HG02852 (cell line): Measurements from ENCODE around the gene AMBRA1.

Source experiments
- ATAC-seq: cut with Tn5 transposase; IDR thresholded peaks from one replicate; pipeline ENCODE4 v1.9.1; 2021; ENCODE audit warnings: mild to moderate bottlenecking, moderate library complexity; ENCODE audit not compliant: unreplicated experiment

The AMBRA1 gene

DNA sequence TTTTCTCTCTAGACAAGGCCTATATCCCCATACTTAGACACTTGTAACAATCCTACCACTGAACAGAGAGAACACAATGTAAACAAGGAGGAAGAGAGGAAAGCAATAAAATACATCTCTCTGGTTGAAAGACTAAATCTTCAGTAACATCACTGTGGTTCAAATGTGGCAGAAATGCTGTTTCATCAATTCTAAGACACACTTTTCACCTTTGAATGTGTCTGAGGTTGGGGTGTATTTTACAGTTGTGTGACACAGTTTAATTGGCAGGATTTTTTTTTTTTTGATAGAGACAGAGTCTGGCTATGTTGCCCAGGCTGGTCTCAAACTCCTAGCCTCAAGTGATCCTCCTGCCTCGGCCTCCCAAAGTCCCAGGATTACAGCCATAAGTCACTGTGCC is 79.5 kb downstream of the AMBRA1 start:
- no peak for ATAC-seq

DNA sequence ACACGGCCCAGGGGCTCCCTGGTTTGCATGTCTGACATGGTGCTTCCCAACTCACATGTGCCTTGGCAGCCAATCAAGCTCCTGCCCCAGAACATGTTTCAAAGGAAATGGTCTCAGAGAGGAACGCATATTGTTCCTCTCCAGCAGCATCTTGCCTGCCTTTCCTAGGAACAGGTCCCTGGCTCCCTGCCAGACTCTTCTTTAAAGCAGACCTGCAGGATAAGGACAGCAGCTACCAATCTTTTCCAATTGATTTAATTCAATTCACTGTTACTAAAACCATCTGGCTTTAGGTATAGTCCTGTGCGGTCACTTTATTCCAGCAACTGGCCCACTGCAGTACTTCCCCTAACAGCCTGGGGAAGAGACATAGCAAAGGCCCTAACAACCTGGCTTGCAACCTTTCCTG is 79.9 kb downstream of the AMBRA1 start:
- no peak for ATAC-seq

DNA sequence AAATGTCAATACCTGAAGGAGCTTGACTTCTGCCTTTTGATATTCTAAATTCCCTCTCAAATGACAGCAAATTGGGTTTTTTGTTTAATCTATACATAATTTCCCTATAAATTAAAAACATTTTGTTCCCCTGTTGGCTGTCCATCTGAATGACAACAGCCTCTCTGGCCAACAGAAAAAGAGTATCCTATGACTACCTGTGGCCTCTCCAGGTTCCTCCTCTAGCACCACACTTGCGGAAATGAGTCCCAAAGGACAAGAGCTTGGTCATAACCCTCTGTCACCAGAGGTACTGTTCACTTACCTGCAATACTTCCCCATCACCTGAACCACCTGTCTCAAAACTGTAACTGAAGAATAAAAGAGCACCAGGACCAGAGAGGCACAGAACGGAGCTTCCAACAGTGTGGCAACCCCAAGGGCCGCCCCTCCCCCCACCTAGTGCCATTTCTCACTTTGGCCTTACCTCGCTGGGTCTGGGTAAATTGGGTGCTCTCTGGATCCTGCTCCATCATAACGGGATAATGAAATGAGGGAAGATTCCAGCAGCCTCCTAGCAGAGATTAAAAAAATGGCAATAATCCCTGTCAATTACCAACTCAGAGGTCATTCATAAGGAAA is 81.5 kb downstream of the AMBRA1 start:
- ATAC-seq, result no peak

DNA sequence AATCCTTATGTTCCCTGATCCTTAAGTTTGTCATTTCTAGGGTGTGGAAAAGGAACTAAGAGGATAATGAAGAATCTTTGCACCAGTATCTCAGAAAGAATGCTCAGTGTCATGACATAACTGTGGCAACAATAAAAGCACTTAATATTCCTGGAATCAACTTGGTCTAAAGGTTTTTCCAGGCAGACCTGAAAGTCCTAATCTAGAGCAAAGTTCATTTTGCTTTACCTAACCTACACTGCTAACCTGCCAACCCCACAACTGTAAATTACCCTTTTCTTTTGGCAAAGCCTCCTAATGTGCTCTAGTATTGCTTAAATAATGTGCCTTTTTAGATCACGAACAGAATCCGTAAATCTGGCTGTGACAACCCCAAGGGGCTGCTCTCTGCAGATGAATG is 82.5 kb downstream of the AMBRA1 start:
- ATAC-seq, result no peak

DNA sequence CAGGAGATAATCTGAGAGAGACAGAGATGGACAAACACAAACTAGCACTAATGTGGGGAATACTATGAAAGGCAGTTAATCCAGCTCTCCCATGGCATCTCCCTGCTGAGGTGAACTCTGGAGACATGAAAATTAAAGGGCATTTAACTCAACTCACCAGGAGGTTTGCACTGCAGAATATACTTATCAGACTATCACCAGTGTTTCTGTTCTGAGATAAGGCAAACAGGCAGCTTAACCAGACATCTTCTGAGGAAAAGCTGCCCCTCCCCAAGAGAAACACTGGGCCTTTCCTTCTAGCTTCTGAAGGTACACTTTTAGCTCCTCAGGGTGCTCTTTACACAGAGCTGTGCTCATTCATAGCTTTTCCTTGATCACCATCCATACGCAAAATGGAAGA is 85.5 kb downstream of the AMBRA1 start:
- ATAC-seq, result no peak

DNA sequence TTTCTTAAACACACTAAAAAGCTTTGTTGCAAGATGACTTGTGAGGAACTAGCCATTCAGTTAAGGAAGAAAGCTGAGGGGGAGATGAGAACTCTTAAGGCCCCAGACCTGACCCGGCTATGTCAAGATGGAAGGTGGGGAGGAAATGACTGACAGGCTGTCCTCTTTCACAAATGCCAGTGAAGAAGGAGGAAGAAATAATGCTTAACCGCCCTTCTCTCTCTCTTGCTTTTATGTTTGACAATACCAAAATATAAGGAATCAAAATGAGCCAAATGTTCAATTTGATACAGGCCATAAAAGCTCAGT is 87.4 kb downstream of the AMBRA1 start:
- ATAC-seq, result no peak

DNA sequence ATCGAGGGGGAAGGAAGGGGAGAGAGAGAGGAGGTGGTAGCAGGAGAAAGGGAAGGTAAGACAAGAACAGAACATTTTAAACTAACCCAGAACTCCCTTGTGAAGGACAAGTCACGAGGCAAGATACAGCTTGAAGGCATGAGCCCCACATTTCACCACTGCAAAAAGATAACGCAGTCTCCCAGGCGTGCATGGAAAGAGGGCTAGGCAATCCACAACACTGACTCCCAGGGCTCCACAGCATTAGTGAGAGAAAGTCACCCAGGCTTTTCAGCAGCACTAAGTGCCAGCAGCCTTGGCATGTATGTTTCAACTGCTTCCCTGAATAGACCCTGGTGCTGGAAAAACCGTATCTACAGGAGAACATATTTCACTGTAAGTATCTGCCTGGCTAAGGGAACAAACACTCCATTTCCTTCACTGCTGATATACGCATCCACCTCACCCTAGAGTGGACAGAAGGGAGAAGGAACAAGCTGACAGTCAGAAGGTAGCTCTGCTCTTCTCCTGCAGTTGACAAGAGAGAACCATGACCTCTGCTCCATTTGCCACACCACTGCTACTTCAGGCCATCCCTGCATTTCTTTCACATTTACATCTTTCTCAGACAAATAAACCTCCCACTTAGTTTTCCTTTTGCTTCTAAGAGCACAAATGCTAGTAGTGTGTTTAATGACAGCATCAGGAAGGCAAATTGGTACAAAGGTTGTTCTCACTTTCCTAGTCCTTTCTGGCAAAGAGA is 87.9 kb downstream of the AMBRA1 start:
- ATAC-seq, result no peak

DNA sequence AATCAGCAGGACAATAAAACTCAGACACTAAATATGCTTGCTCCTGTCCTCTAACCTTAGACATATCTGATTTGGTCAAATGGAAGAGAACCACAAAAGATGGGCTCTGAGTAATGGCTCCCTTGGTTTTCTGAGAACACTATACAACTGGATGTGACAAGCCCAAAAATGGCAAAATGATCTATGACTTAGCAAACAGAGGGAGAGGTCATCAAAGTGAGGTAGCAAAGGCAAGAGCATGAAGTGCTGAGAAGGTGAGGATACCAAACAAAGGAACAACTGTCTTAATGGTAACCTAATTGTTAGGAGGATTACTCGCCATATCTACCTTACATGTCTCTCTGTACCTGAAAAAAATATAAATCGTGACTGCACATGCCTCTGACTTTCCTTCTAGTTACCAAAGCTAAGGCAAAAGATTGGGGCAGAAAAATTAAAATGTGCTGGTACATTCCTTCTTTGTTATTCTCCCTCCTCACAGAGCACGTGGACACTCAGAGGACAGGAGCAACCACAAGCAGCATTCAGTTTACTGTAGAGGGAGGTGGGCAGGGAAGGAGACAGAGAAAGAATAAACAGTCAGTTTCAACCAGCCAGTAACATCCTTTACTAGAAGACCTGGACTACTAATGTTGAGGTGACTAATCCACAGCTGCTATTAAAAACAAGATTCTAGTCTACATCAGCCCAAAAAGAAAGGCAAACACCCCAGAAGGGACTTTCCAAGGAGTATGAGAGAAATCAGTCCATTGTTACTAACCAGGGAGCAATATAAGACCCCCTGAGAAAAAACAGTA is 88.8 kb downstream of the AMBRA1 start:
- peak; percentile 68 for ATAC-seq

DNA sequence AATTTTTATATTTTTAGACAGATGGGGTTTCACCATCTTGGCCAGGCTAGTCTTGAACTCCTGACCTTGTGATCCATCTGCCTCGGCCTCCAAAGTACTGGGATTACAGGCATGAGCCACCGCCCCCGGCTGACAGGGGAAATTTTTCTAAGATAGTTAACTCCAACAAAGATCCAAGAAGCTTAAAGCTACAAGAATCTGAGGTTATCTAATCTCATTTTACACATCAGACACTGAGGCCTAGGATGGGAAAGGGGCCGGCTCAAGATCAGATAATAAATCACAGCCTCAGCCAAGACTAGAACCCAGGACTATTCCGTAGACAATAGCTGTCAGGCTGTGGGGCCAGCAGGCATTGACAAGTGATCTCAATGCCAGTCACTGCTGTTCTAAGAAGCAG is 94.0 kb downstream of the AMBRA1 start:
- no peak for ATAC-seq

DNA sequence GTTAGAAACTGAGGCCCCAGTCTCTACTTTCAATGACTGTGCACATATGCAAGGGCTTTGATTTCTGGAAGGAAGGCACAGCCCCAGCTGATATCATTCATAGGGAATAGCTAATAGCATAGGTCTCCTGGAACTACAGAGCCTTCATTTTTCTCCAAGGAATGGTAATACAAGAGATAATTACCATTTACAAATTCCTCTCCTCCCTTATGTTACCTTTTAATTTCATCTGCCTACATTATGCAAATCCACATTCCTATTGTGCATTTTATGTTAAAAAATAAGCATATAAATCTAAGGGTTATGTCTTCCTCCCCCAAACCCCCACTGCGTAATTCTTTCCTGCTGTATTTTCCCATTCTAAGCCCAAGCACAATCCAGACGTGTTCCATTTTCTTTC is 94.9 kb downstream of the AMBRA1 start:
- no peak for ATAC-seq

DNA sequence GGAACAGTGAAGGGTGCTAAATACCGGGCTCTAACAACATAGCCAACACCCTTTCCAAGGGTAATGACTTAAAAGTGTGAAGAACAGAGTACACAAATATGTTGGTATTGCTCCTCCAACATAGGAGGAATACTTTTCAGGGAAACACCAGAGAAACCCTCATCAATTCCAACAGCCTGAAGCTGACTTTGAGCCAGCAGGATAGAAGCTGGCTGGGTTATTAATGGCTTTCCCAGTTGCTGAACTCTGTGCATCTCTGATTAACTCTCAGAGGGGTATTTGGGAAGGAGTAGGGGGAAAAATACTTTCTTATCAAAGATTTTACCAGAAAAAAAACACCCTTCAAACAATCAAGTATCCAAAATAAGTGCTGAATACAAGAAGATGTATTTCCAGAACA is 95.6 kb downstream of the AMBRA1 start:
- ATAC-seq, result no peak

DNA sequence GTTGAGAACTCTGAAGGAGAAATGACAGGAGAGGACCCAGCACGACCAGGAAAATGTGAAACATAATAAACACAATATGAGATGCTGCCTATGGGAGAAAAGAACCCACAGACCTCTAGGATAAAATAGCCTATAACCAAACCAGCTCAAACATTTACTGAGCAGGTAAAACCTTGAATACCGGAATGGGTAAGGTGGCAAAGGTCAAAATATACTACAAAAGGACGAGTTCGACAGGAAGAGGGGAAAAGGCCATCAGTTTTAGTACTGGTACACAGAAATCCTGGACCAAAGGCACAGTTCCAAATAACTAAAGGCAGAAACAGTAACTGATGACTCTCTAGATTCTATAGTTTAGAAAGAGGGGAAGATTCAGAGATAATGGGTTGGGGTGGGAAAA is 96.3 kb downstream of the AMBRA1 start:
- ATAC-seq, result no peak

DNA sequence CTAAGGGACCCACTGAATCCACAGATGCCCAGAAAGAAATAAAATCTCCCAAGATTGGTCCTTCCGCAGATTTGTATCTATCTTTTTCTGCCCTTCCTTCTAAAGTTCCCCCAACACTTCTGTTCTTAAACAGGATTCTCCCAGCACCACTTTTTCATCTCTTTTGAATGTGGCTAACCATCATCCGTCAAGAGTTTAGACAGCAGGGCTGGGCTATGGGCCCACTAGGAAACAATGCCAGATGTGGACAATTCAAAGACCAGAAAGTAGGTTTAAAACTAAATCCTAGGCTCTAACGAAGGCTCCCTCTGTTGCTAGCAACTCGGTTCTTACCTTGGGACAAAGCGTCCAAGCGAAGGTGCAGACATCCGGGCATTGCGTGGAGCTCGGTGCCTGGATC is 100.0 kb downstream of the AMBRA1 start:
- ATAC-seq, result no peak

DNA sequence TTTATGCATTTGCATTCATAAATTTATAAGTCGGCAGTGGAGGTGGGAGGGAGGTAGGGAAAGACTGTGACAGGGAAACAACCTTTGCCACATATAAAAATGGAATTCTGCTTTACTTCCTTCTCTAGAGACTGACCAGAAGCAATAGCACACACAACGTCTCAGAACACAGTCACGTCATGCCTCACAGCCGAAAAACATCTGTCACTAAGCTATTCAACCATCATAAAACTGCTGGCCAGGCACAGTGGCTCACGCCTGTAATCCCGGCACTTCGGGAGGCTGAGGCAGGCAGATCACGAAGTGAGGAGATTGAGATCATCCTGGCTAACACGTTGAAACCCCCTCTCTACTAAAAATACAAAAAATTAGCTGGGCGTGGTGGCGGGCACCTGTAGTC is 101.3 kb downstream of the AMBRA1 start:
- no peak for ATAC-seq

DNA sequence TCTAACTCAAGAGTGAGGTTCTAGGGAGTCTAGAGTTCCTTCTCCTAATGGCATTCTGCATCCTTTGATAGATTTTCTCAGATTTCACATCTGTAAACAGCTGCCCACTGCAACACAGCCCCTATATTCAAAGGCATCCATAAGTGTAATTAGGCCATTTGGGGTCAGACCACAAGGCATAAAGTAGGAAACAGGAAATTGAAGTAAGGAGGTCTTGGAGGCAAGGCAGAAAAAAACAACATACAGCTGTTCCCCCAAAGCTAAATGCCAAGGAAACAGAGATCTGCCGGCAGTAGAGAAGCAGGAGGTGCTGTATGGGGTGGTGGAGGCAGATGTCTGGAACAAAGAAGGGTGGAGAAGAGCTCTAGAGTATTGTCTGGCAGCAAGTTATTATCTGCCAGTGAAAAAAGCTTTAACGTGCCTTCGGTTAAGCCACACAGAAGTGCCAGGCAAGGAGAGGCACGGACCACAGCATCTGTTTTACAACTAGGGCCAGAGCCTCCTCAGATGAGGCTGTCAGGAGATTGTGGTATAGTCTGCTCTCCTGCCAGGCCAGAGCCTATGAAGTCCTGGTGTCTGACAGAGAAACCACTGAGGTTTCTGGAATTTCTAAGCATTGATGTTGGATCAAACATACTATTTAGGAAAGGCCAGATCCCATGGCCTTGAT is 102.0 kb downstream of the AMBRA1 start:
- no peak for ATAC-seq

DNA sequence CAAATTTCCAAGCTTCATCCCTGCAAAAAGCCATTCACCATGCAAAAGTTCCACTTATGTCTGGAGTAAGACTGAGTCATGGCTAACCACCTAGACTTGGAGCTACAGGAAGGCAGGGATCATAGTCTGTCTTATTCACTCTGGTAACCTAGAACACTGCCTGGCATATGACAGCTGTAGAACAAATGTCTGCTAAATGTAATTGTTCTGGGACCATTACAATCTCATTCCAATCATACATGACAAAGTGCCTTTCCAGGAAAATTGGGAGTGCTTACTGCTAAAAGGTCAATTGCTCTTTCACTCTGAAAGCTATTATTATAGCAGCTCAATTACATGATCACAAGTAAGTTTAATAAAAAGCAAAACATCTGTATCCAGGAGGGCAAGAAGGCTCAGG is 103.2 kb downstream of the AMBRA1 start:
- ATAC-seq, result no peak

DNA sequence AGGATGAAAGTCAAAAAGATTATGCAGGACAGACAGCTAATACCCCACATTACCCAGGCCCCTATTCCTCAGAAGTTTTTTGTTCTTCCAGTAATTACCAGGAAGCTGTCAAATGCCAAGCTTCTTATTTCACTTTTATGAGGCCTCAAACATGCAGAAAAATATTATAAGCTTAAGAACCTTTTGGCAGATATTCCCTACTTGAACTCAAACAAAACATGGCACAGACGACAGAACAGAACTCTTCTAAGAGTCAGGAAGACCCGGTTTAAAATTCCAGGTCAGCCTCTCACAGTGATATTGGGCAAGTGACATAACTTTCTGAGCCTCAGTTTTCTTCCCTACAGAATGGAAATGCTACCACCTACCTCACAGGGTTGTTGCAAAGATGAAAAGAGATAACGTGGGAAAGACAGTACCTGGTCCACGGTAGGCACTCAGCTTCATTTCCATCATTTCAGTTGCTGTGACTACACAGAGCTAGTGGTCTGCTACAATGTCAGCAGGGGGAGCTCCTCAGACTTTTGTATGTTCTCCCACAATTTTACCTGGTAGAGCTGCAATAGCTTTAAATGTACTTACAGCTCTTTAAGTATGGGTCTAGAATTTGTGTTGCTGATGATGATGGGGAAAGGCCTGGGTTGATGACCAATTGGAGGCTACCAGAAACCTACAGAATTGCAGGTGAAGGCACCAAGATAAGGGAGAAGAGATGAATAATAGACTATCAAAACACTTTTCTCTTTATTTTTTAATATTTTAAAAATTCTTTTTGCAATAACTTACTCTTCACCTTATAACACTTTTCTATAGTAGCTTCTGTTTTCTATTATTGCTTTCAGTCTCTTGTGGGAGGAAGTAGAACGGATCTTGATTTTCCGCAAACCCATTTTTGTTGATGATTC is 103.9 kb downstream of the AMBRA1 start:
- no peak for ATAC-seq

DNA sequence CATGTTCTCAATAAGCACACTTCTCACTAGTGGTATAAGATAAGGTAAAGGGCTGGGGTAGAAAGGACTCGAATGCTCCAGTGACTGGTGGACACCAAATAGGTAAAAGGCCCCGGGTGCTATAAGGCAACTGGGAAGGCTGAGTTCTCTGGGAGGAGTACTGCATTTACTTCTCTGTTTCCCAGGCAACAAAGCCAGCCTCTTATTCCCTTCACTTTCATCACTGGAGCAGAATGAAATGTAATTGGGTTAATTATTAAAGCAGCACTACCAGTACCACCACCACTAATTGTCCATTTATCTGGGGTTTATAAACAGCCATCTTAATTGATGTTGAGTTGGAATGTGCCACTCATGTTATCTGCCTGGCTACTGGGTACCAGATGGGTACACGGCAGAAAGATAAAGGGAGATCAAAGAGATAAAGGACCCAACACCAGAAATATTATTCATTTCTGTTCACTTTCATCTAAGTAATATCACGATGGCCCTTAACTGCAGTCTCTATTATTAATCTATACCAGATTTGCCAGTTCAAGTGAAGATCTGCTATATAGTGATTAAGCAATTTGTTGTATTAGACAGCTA is 107.9 kb downstream of the AMBRA1 start:
- ATAC-seq, result no peak

DNA sequence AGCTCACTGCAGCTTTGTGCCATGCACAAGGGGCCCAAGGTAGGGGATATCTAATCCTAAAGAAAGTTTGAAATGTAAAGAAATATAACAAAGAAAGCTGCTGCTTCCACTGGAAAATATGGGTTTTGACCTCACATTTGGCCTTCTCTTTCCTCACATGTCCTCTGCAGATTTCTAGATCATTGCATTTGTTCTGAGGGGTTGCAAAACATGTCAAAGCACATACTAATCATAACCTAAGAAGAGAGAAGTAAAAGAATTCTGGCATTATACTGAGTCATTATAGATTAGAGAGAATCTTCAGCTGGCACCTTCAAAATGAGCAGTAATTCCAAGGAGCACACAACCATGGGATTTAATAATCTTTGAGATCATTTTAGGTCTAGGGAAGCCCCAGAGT is 109.7 kb downstream of the AMBRA1 start:
- ATAC-seq, result no peak

DNA sequence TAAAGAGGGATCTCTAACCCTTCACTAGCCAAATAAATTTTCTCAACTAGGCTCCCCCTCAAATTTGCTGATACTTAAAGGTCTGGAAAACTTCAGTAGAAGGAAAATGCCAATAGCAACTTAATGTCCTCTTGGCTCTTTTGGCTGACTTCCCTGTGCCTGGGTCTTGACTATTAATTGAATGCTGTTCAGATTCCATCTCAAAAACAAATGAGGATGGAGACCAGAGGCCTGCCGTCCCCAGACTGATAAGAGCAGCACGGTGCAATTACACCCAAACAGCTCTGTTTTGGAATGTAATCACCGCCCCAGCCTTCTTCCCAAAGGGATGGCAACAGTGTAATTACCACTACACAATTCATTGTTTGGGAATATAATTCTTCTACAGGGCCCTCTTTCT is 112.9 kb downstream of the AMBRA1 start:
- no peak for ATAC-seq
